ENCODE data around the gene ERBB3.

Gene ERBB3

DNA sequence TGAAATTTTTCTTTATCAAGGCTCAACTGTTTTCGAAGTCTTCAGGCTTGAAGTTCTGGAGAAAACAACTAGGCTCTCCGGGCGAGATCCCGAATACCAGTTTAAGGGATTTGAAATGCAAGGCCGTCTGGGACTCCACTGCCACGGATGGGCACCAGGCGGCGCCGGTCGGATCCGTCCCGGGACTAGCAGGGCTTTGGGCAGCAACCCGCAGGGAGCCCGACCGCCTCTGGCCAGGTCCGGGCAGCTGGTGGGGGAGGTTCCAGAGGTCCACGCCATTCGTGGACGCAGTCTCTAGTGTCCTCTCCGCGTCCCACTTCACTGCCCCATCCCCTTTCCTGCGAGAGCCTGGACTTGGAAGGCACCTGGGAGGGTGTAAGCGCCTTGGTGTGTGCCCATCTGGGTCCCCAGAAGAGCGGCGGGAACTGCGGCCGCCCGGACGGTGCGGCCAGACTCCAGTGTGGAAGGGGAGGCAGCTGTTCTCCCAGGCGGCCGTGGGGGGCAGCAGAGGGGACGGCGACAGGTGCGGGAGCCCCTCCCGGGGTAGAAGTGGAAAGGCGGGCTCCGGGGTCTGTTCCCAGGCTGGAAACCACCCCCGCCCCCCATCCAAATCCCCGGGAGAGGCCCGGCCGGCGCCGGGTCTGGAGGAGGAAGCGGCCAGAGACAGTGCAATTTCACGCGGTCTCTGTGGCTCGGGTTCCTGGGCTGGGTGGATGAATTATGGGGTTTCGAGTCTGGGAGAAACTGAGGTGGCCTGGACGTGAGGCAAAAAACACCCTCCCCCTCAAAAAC, 838 bp upstream of the ERBB3 start:
- no peak overlapping the region for H3K27ac ChIP-seq (ENCODE audit: insufficient read depth, low read length, poor library complexity, severe bottlenecking)
- peaks cover 17% of the 10 kb centered on the region for H3K4me1 ChIP-seq (ENCODE audit: control insufficient read depth, insufficient read depth, low read length, poor library complexity, severe bottlenecking)

DNA sequence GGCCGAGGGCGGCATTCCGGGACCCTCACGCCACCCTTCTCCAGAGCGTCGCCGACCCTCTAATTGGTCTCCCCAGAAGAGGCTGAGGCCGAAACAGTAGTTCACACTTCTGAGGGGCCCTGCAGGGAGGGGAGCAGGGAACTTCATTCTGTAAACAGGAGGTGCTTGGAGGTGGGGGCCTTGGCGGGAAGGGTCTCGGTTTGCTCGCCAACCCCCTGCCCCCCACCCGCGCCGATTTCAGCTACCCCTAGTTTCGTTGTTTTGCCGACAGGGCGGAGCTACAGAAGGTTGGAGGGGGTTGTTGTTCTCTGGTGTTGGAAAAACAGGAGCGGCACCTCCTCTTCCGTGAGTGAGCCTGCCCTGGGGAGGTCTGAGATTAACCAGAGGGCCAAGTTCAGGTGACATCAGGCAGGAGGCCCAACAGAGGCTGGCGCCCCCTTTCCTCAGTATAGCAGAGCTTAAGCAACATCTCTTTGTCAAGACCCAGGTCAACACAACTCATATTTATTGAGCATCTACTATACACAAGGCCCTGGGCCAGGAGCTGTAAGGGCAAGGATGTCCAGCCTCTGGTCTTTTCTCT, 682 bp downstream of the ERBB3 start:
- H3K4me1 ChIP-seq (ENCODE audit: control insufficient read depth, insufficient read depth, low read length, poor library complexity, severe bottlenecking): peaks cover 17% of the 10 kb centered on the region
- H3K4me3 ChIP-seq (ENCODE audit: insufficient read depth, low read depth, low read length, poor library complexity, severe bottlenecking): peak overlapping the region; percentile 66
- peak overlapping the region; percentile 22 for H3K27ac ChIP-seq (ENCODE audit: insufficient read depth, low read length, poor library complexity, severe bottlenecking)
- no peaks in the 10 kb centered on the region for H3K27me3 ChIP-seq (replicated peaks; ENCODE audit: control insufficient read depth, insufficient read depth, low read length, poor library complexity, severe bottlenecking)
- DNase-seq: no peak
- no peaks in the 10 kb centered on the region for H3K36me3 ChIP-seq (ENCODE audit: control insufficient read depth, insufficient read depth, low read length)
- no peaks in the 10 kb centered on the region for H3K9me3 ChIP-seq (ENCODE audit: control insufficient read depth, low read length)

More for the DNA sequence above, 838 bp upstream of the ERBB3 start:
- Histone ChIP-seq H3K36me3 (ENCODE audit: control insufficient read depth, insufficient read depth, low read length) (no peaks in the 10 kb centered on the region), H3K27me3 (replicated peaks; ENCODE audit: control insufficient read depth, insufficient read depth, low read length, poor library complexity, severe bottlenecking) (no peaks in the 10 kb centered on the region), H3K9me3 (ENCODE audit: control insufficient read depth, low read length) (no peaks in the 10 kb centered on the region), H3K4me3 (ENCODE audit: insufficient read depth, low read depth, low read length, poor library complexity, severe bottlenecking) (peak overlapping the region; percentile 66)
- peak in 2 of 3 donors; percentile 15 to 39 for DNase-seq

DNA sequence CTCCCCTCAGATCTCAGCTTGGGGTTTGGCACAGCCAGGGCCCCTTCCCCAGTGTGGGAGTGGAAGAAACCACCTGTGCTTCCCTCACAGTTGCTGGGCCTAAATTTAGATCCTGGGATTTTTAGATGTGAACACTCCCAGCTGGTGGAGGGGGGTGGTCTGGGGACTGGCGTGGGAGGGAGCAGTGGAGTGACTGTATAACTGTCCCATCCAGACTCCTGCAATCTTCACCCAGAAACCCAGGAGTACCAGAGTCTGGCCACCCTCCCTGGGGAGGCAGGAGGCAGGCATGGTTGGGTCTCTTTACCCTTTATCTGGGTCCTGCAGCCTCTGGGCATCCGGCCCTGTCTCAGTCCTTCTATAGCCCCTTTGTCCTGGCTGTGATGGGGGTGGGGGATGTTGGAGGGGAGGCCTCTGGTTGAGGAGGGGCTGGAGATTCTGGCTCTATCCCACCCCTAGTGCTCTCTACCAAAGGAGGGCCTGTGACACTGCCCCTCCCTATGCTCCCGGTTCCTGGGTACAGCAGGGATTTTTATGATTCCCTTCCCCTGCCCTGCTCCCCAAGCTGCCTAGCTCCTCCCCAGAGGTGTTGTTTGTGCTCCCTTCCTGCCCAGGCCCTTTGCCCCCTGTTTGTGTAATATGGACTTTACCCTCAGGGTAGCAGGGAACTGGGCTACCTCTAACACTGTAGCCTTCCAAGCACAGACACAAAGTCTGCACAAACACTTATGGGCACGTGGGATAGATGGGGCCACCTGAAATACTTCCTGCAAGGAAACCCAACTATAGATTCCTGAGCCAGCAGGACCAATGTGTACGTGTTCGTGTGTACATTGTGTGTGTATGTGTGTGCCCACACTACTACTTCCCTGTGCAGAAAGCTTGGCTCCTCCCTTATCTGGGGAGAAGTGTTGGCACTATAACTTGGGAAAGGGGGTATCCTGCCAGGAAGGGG, 1.7 kb downstream of the ERBB3 start:
- Histone ChIP-seq H3K4me3 (ENCODE audit: insufficient read depth, low read depth, low read length, poor library complexity, severe bottlenecking) (no peak overlapping the region), H3K9me3 (ENCODE audit: control insufficient read depth, low read length) (no peaks in the 10 kb centered on the region), H3K4me1 (ENCODE audit: control insufficient read depth, insufficient read depth, low read length, poor library complexity, severe bottlenecking) (peaks cover 17% of the 10 kb centered on the region), H3K27ac (ENCODE audit: insufficient read depth, low read length, poor library complexity, severe bottlenecking) (no peak overlapping the region), H3K27me3 (replicated peaks; ENCODE audit: control insufficient read depth, insufficient read depth, low read length, poor library complexity, severe bottlenecking) (no peaks in the 10 kb centered on the region), H3K36me3 (ENCODE audit: control insufficient read depth, insufficient read depth, low read length) (no peaks in the 10 kb centered on the region)
- no peak for DNase-seq

DNA sequence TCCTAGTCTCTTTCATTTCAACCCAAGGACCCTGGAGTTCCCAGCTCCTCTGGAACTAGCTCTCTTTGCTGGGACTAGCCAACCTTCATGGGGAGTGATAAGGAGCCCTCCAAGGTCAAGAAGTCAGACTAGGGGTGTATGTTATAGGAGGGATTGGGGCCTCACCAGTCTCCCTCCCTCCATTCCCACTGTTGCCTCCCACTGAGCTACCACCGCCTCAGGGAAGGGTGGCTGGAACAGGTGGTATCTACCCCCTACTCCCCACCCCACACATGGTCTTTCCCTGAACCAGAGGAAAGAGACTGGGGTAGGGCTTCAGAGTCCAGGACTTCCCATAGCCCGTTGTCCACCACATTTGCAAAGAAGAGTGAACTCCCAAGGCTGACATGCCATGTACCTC, 2.4 kb downstream of the ERBB3 start:
- DNase-seq: no peak
- Histone ChIP-seq H3K4me3 (ENCODE audit: insufficient read depth, low read depth, low read length, poor library complexity, severe bottlenecking) (no peak overlapping the region), H3K4me1 (ENCODE audit: control insufficient read depth, insufficient read depth, low read length, poor library complexity, severe bottlenecking) (peaks cover 17% of the 10 kb centered on the region), H3K9me3 (ENCODE audit: control insufficient read depth, low read length) (no peaks in the 10 kb centered on the region), H3K27me3 (replicated peaks; ENCODE audit: control insufficient read depth, insufficient read depth, low read length, poor library complexity, severe bottlenecking) (no peaks in the 10 kb centered on the region), H3K27ac (ENCODE audit: insufficient read depth, low read length, poor library complexity, severe bottlenecking) (no peak overlapping the region), H3K36me3 (ENCODE audit: control insufficient read depth, insufficient read depth, low read length) (no peaks in the 10 kb centered on the region)

DNA sequence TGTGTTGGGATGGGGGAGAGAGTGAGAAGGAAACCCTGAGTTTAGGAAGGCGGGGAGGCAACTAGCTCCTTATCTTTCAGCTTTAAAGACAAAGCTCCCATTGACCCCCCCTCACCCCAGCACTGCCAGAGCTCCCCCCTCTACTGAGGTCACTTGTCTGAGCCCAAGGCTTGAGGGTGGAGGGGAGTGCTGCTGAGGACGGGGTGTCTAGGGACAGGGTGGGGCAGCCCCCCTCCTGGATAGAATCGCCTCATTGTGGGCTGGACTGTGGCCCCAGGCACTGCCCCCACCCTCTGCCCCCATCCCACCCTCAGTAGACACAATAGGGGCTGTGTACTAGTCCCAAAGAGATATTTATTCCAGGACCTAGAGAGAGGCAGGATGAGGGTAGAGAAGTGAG, 3.0 kb downstream of the ERBB3 start:
- no peaks in the 10 kb centered on the region for H3K36me3 ChIP-seq (ENCODE audit: control insufficient read depth, insufficient read depth, low read length)
- H3K4me1 ChIP-seq (ENCODE audit: control insufficient read depth, insufficient read depth, low read length, poor library complexity, severe bottlenecking): peaks cover 17% of the 10 kb centered on the region
- no peak for DNase-seq
- H3K27ac ChIP-seq (ENCODE audit: insufficient read depth, low read length, poor library complexity, severe bottlenecking): no peak overlapping the region
- no peak overlapping the region for H3K4me3 ChIP-seq (ENCODE audit: insufficient read depth, low read depth, low read length, poor library complexity, severe bottlenecking)
- H3K9me3 ChIP-seq (ENCODE audit: control insufficient read depth, low read length): no peaks in the 10 kb centered on the region
- H3K27me3 ChIP-seq (replicated peaks; ENCODE audit: control insufficient read depth, insufficient read depth, low read length, poor library complexity, severe bottlenecking): no peaks in the 10 kb centered on the region

DNA sequence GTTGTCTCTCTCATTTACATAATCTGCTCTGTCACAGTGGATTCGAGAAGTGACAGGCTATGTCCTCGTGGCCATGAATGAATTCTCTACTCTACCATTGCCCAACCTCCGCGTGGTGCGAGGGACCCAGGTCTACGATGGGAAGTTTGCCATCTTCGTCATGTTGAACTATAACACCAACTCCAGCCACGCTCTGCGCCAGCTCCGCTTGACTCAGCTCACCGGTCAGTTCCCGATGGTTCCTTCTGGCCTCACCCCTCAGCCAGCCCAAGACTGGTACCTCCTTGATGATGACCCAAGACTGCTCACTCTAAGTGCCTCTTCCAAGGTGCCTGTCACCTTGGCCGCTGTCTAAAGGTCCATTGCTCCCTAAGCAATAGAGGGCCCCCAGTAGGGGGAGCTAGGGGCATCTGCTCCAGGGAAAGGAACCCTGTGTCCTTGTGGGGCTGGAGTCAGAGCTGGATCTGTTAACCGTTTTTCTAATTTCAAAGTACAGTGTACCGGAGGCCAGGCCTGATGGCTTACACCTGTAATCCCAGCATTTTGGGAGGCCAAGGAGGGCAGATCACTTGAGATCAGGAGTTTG, 5.1 kb downstream of the ERBB3 start:
- DNase-seq: no peak
- Histone ChIP-seq H3K36me3 (ENCODE audit: control insufficient read depth, insufficient read depth, low read length) (no peaks in the 10 kb centered on the region), H3K27ac (ENCODE audit: insufficient read depth, low read length, poor library complexity, severe bottlenecking) (no peak overlapping the region), H3K27me3 (replicated peaks; ENCODE audit: control insufficient read depth, insufficient read depth, low read length, poor library complexity, severe bottlenecking) (no peaks in the 10 kb centered on the region), H3K9me3 (ENCODE audit: control insufficient read depth, low read length) (no peaks in the 10 kb centered on the region), H3K4me1 (ENCODE audit: control insufficient read depth, insufficient read depth, low read length, poor library complexity, severe bottlenecking) (peaks cover 9% of the 10 kb centered on the region), H3K4me3 (ENCODE audit: insufficient read depth, low read depth, low read length, poor library complexity, severe bottlenecking) (no peak overlapping the region)

DNA sequence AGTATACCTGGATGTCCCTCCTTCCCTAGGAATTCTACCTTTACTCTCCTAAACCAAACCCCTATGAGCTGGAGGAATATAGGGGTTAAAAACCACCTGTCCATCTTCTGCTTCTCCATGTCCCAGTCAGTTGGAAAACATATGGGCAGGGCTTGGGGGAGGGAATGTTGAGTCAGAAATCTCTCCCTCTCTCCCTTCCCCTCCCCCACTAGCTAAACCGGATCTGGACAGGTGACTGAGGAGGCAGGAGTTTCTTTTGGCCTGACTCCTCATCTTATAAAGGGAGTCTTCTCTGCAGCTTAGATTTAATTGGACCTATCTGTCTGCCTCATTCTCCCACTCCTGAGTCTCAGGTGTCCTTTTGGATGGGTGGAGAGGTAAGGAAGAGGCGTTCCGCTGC, 6.1 kb downstream of the ERBB3 start:
- DNase-seq: no peak
- no peaks in the 10 kb centered on the region for H3K4me1 ChIP-seq (ENCODE audit: control insufficient read depth, insufficient read depth, low read length, poor library complexity, severe bottlenecking)
- no peak overlapping the region for H3K27ac ChIP-seq (ENCODE audit: insufficient read depth, low read length, poor library complexity, severe bottlenecking)
- no peak overlapping the region for H3K4me3 ChIP-seq (ENCODE audit: insufficient read depth, low read depth, low read length, poor library complexity, severe bottlenecking)
- H3K27me3 ChIP-seq (replicated peaks; ENCODE audit: control insufficient read depth, insufficient read depth, low read length, poor library complexity, severe bottlenecking): no peaks in the 10 kb centered on the region
- H3K36me3 ChIP-seq (ENCODE audit: control insufficient read depth, insufficient read depth, low read length): no peaks in the 10 kb centered on the region
- no peaks in the 10 kb centered on the region for H3K9me3 ChIP-seq (ENCODE audit: control insufficient read depth, low read length)

DNA sequence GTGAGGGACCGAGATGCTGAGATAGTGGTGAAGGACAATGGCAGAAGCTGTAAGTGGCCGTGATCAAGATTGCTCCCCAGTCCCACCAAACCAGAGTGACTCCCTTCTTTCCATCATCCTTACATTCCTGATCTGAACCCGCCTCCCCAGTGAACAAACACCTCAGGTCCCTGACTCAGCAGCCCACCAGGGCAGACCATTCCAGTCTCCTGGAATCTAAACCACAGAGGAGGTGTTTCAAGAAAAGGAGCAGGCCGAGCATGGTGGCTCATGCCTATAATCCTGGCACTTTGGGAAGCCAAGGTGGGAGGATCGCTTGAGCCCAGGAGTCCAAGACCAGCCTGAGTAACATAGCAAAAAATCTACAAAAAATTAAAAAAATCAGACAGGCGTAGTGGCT, 6.6 kb downstream of the ERBB3 start:
- Histone ChIP-seq H3K27ac (ENCODE audit: insufficient read depth, low read length, poor library complexity, severe bottlenecking) (no peak overlapping the region), H3K27me3 (replicated peaks; ENCODE audit: control insufficient read depth, insufficient read depth, low read length, poor library complexity, severe bottlenecking) (no peaks in the 10 kb centered on the region), H3K9me3 (ENCODE audit: control insufficient read depth, low read length) (no peaks in the 10 kb centered on the region), H3K4me3 (ENCODE audit: insufficient read depth, low read depth, low read length, poor library complexity, severe bottlenecking) (no peak overlapping the region), H3K36me3 (ENCODE audit: control insufficient read depth, insufficient read depth, low read length) (no peaks in the 10 kb centered on the region), H3K4me1 (ENCODE audit: control insufficient read depth, insufficient read depth, low read length, poor library complexity, severe bottlenecking) (no peaks in the 10 kb centered on the region)
- DNase-seq: no peak

DNA sequence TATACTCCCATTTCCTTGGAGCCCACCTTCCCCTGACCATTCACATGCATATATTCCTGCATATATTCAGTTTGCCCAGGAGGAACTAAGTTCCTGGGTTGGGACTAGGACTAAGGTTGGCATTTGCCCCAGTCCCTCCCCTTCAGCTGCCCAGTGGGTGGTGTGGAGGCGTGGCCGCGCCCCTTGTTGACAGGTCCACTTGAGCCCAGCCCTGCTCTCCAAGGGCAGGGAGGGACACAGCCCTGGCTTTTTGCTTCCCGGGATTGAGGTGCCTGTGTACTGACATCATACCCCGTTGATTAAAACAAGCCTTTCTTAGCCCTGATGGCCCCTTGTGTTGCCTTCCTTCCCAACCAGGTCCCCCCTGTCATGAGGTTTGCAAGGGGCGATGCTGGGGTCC, 7.3 kb downstream of the ERBB3 start:
- Histone ChIP-seq H3K27ac (ENCODE audit: insufficient read depth, low read length, poor library complexity, severe bottlenecking) (no peak overlapping the region), H3K4me1 (ENCODE audit: control insufficient read depth, insufficient read depth, low read length, poor library complexity, severe bottlenecking) (no peaks in the 10 kb centered on the region), H3K4me3 (ENCODE audit: insufficient read depth, low read depth, low read length, poor library complexity, severe bottlenecking) (no peak overlapping the region), H3K27me3 (replicated peaks; ENCODE audit: control insufficient read depth, insufficient read depth, low read length, poor library complexity, severe bottlenecking) (no peaks in the 10 kb centered on the region), H3K36me3 (ENCODE audit: control insufficient read depth, insufficient read depth, low read length) (no peaks in the 10 kb centered on the region), H3K9me3 (ENCODE audit: control insufficient read depth, low read length) (no peaks in the 10 kb centered on the region)
- DNase-seq: no peak
